ENCODE data around the gene TIMP3. TPM values are rescaled to one million over a fixed set of nuclear protein-coding genes. Genes with fewer than 3 reads are reported as not detected.

The TIMP3 gene
- total and polyA plus RNA-seq, 2 donors (not counting 1 experiment from before 2014, with no cell fraction given) = 242 to 375 TPM

DNA sequence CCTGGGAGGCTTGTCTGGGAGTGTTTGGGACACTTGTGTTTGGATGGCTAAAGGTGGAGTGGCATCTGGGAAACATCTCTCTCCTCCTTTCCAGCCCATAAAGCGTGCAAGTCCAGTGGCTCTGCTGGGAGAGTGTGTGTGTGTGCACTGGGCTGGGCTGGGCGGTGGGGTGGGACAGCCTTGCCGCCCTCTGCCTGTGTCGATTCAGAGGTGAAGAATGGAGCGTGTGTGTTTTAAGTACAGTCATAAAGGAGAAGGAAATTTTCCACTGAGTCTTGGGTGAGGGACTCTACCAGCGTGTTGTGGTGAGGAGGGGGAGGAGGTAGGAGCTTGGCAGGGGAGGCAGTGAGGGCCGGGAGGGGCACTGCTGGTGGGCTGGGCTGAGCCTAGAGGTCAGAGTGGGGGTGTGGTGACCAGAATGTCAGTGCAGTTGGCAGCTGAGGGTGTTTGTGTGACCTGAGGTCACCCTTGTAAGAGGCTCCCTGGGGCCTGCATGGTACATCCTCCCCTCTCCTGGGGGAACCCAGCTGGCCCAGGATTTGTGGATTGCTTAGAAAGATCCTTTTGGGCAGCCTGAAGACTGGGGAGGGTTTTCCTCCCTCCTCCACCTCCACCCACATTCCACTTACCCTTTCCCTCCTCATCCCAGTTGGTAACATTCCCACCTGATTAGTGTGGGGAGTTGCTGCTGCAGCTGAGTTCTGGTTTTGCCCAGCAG is 1.7 kb downstream of the TIMP3 start:
- DNase-seq (ENCODE audit: low read depth in 2 of 2) = peak; percentile 33 to 85
- H3K9ac ChIP-seq (ENCODE audit: insufficient read depth, low read length) = peak overlapping the region; percentile 51
- peak overlapping the region; percentile 72 for H3K27ac ChIP-seq (ENCODE audit: insufficient read depth, low read length)
- H4K20me1 ChIP-seq (ENCODE audit: control insufficient read depth, extremely low read depth, insufficient read depth, low read length) = no peaks in the 10 kb centered on the region
- peaks cover 10% of the 10 kb centered on the region for H3K4me1 ChIP-seq (ENCODE audit: control insufficient read depth, extremely low read depth, insufficient read depth, low read length)
- no peaks in the 10 kb centered on the region for H3K9me3 ChIP-seq (ENCODE audit: control insufficient read depth, insufficient read depth, low read depth, low read length)
- peaks cover 47% of the 10 kb centered on the region for H3K79me2 ChIP-seq (ENCODE audit: control insufficient read depth, insufficient read depth, low read length)
- no peak overlapping the region for H2AFZ ChIP-seq (ENCODE audit: low read length)
- no peaks in the 10 kb centered on the region for H3K27me3 ChIP-seq (ENCODE audit: control insufficient read depth, insufficient read depth, low read length)
- TF ChIP-seq EZH2 (IDR thresholded peaks at IDR 0.05; ENCODE audit: low read length, missing control alignments) = no peak
- TF ChIP-seq, protein P1, sequence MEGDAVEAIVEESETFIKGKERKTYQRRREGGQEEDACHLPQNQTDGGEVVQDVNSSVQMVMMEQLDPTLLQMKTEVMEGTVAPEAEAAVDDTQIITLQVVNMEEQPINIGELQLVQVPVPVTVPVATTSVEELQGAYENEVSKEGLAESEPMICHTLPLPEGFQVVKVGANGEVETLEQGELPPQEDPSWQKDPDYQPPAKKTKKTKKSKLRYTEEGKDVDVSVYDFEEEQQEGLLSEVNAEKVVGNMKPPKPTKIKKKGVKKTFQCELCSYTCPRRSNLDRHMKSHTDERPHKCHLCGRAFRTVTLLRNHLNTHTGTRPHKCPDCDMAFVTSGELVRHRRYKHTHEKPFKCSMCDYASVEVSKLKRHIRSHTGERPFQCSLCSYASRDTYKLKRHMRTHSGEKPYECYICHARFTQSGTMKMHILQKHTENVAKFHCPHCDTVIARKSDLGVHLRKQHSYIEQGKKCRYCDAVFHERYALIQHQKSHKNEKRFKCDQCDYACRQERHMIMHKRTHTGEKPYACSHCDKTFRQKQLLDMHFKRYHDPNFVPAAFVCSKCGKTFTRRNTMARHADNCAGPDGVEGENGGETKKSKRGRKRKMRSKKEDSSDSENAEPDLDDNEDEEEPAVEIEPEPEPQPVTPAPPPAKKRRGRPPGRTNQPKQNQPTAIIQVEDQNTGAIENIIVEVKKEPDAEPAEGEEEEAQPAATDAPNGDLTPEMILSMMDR (conservative IDR thresholded peaks at IDR 0.05 in 1 of 2, IDR thresholded peaks at IDR 0.05 in 1 of 2; ENCODE audit: low read depth in 1 of 2, low read length in 2 of 2) = no peak
- no peaks in the 10 kb centered on the region for H3K36me3 ChIP-seq (ENCODE audit: control insufficient read depth, insufficient read depth, low read length)
- H3K4me2 ChIP-seq (ENCODE audit: extremely low read depth, insufficient read depth, low read length) = peak overlapping the region; percentile 95
- peak overlapping the region; percentile 49 to 97 (median 73) for H3K4me3 ChIP-seq (replicated peaks in 1 of 4; ENCODE audit: control extremely low read depth in 1 of 4, insufficient read depth in 1 of 4, low read depth in 3 of 4, low read length in 4 of 4)

DNA sequence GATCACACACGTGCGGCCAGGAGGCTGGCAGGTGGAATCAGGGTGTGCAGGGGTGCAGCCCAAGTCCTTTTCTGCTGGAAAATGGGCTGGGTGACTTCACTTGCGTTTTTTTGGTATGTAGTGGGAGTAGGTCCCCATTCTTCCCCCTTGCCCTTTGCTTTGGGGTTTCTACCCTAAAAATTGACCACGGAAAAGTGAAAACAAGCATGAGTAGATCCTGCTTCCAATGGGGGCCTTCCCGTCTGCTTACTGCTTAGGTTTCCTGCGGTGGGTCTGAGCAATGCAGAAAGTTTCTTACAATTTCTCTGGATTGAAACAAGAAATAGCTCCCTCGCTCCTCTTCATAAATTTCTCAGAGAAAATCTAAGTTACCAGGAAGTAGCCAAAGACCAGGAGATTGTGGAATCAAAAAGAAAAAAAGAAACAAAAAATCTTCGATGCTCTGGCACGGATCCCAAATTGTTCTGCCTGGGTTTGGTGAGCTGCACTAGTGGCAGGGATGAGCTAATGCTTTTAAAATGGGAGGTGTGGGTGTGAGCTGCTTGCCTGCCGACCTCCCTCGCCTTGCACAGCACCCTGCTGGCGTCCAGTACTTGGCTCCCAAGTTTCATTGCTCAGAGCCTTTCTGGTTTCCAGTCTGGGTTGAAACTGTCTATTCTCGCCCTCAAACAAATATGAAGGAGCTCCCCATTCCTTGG is 2.4 kb downstream of the TIMP3 start:
- Histone ChIP-seq H2AFZ (ENCODE audit: low read length) (no peak overlapping the region), H3K36me3 (ENCODE audit: control insufficient read depth, insufficient read depth, low read length) (no peaks in the 10 kb centered on the region), H3K27ac (ENCODE audit: insufficient read depth, low read length) (peak overlapping the region; percentile 72), H3K4me3 (replicated peaks in 1 of 4; ENCODE audit: control extremely low read depth in 1 of 4, insufficient read depth in 1 of 4, low read depth in 3 of 4, low read length in 4 of 4) (peak overlapping the region; percentile 49 to 97 (median 73)), H3K79me2 (ENCODE audit: control insufficient read depth, insufficient read depth, low read length) (peaks cover 54% of the 10 kb centered on the region), H3K4me1 (ENCODE audit: control insufficient read depth, extremely low read depth, insufficient read depth, low read length) (peaks cover 10% of the 10 kb centered on the region), H3K4me2 (ENCODE audit: extremely low read depth, insufficient read depth, low read length) (peak overlapping the region; percentile 95), H3K27me3 (ENCODE audit: control insufficient read depth, insufficient read depth, low read length) (no peaks in the 10 kb centered on the region), H3K9me3 (ENCODE audit: control insufficient read depth, insufficient read depth, low read depth, low read length) (no peaks in the 10 kb centered on the region), H4K20me1 (ENCODE audit: control insufficient read depth, extremely low read depth, insufficient read depth, low read length) (no peaks in the 10 kb centered on the region), H3K9ac (ENCODE audit: insufficient read depth, low read length) (peak overlapping the region; percentile 45)
- TF ChIP-seq, protein P1 (conservative IDR thresholded peaks at IDR 0.05 in 1 of 2, IDR thresholded peaks at IDR 0.05 in 1 of 2; ENCODE audit: low read depth in 1 of 2, low read length in 2 of 2) = no peak
- no peak for TF ChIP-seq EZH2 (IDR thresholded peaks at IDR 0.05; ENCODE audit: low read length, missing control alignments)
- peak; percentile 49 to 88 for DNase-seq (ENCODE audit: low read depth in 2 of 2)

DNA sequence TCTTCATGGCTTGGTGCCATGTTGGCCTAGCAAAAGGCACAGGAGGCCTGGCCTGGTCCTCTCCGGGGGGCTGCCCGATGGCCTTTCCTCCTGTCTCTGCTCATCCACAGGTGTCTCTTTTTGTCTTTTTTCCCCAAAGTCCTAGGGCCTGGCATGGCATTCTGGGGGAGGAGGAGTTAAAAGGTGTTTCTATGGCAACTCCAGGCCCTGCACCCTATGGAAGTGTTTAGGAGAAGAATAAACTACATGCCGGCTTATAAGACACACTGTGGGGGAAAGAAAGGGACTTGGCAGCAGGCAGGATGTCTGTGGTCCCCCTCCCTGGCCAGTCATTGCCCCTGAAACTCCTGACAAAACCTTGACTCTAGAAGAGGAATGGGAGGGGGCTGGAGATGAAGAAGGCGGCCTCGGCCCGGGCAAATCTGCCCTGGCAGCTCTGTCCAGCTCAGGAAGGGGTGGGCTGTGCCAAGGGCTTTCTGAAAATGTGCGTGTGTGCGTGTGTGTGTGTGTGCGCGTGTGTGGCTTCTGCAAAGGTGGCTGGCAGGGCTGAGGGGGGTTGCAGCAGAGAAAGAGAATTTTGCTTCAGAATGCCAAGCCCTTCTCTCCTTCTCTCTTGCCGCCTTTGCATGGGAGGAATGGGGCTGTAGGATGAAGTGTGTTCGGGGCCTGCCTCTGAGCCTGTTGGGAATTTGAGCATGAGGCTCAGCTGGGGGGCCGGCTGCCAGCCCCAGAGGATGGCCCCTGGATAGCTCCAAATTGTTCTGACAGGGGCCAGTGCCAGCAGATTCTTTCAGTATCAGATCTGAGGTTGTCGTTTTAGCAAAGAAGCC is 3.2 kb downstream of the TIMP3 start:
- Histone ChIP-seq H3K4me2 (ENCODE audit: extremely low read depth, insufficient read depth, low read length) (peak overlapping the region; percentile 95), H2AFZ (ENCODE audit: low read length) (no peak overlapping the region), H3K9me3 (ENCODE audit: control insufficient read depth, insufficient read depth, low read depth, low read length) (no peaks in the 10 kb centered on the region), H4K20me1 (ENCODE audit: control insufficient read depth, extremely low read depth, insufficient read depth, low read length) (no peaks in the 10 kb centered on the region), H3K4me3 (replicated peaks in 1 of 4; ENCODE audit: control extremely low read depth in 1 of 4, insufficient read depth in 1 of 4, low read depth in 3 of 4, low read length in 4 of 4) (peak overlapping the region; percentile 49 to 97 (median 73)), H3K4me1 (ENCODE audit: control insufficient read depth, extremely low read depth, insufficient read depth, low read length) (peaks cover 10% of the 10 kb centered on the region), H3K9ac (ENCODE audit: insufficient read depth, low read length) (no peak overlapping the region), H3K36me3 (ENCODE audit: control insufficient read depth, insufficient read depth, low read length) (no peaks in the 10 kb centered on the region), H3K27me3 (ENCODE audit: control insufficient read depth, insufficient read depth, low read length) (no peaks in the 10 kb centered on the region), H3K27ac (ENCODE audit: insufficient read depth, low read length) (peak overlapping the region; percentile 72), H3K79me2 (ENCODE audit: control insufficient read depth, insufficient read depth, low read length) (peaks cover 61% of the 10 kb centered on the region)
- TF ChIP-seq EZH2 (IDR thresholded peaks at IDR 0.05; ENCODE audit: low read length, missing control alignments) = no peak
- TF ChIP-seq, protein P1 (conservative IDR thresholded peaks at IDR 0.05 in 1 of 2, IDR thresholded peaks at IDR 0.05 in 1 of 2; ENCODE audit: low read depth in 1 of 2, low read length in 2 of 2) = no peak
- peak; percentile 25 to 39 for DNase-seq (ENCODE audit: low read depth in 2 of 2)
